Stimulated activated CD4-positive, alpha-beta T cell treated with anti-CD3 and anti-CD28 coated beads, Interleukin-12 subunit alpha, Interleukin-12 subunit beta, amount 100 ng/mL, for 48 hours (primary cell): ENCODE results near the gene KRTAP10-12.
"Not testable (repeated sequence)": the region's sequence is repeated elsewhere in the genome, so short reads cannot be mapped to it uniquely, and the experiment has no call there.

Experiments
- DNase-seq, 3 donors: peaks; one replicate each; pipeline ENCODE4 v3.0.0-alpha.2; 2020; ENCODE audit warnings: low read depth in 2 of 3, low spot score in 1 of 3

KRTAP10-12 gene

GRCh38 chr21:44667612-44668011 is 29.4 kb upstream of the KRTAP10-12 start:
- DNase-seq: no peak

GRCh38 chr21:44670642-44671432 is 26.1 kb upstream of the KRTAP10-12 start:
- DNase-seq: no peak

GRCh38 chr21:44671911-44672310 is 25.1 kb upstream of the KRTAP10-12 start:
- DNase-seq: no peak

- DNase-seq: no peak
Measured at GRCh38 chr21:44677881-44678280, 19.1 kb upstream of the KRTAP10-12 start.

GRCh38 chr21:44681152-44681551 is 15.8 kb upstream of the KRTAP10-12 start:
- DNase-seq: no peak

- DNase-seq: no peak
Measured at GRCh38 chr21:44681861-44682579, 15.0 kb upstream of the KRTAP10-12 start, which contains the start of gene KRTAP12-1. TSS of gene KRTAP12-1 (minus strand) at chr21:44682163. CDS start at chr21:44682123, 40 bp downstream.

GRCh38 chr21:44682580-44683151 is 14.3 kb upstream of the KRTAP10-12 start:
- DNase-seq: no peak

- no peak for DNase-seq
Measured at GRCh38 chr21:44684077-44684476, 12.9 kb upstream of the KRTAP10-12 start.

- DNase-seq: no peak
Measured at GRCh38 chr21:44684483-44684882, 12.5 kb upstream of the KRTAP10-12 start.

- not testable (repeated sequence) for DNase-seq
Measured at GRCh38 chr21:44685050-44685449, 11.9 kb upstream of the KRTAP10-12 start.

- no peak for DNase-seq
Measured at GRCh38 chr21:44686000-44686781, 10.8 kb upstream of the KRTAP10-12 start.

- DNase-seq: no peak
Measured at GRCh38 chr21:44686843-44687561, 10.0 kb upstream of the KRTAP10-12 start.

GRCh38 chr21:44687671-44688070 is 9.3 kb upstream of the KRTAP10-12 start:
- no peak for DNase-seq

GRCh38 chr21:44689740-44690139 is 7.2 kb upstream of the KRTAP10-12 start:
- not testable (repeated sequence) for DNase-seq

- no peak for DNase-seq
Measured at GRCh38 chr21:44691686-44692085, 5.3 kb upstream of the KRTAP10-12 start.

- DNase-seq: no peak
Measured at GRCh38 chr21:44692798-44693512, 4.0 kb upstream of the KRTAP10-12 start.

GRCh38 chr21:44694776-44695175 is 2.2 kb upstream of the KRTAP10-12 start:
- no peak for DNase-seq

- no peak for DNase-seq
Measured at GRCh38 chr21:44695184-44695583, 1.8 kb upstream of the KRTAP10-12 start.

- no peak for DNase-seq
Measured at GRCh38 chr21:44695641-44696040, 1.3 kb upstream of the KRTAP10-12 start.

GRCh38 chr21:44696572-44696971 is 400 bp upstream of the KRTAP10-12 start:
- no peak for DNase-seq
